Frontal cortex (tissue), 4 donors: ENCODE data around the gene ZDHHC17. TPM values are rescaled to one million over a fixed set of nuclear protein-coding genes. Genes with fewer than 3 reads are reported as not detected.

Source experiments
- DNase-seq, 2 donors: peaks; one replicate each; pipeline ENCODE4 v3.0.0; 2012; ENCODE audit warnings: low spot score in 2 of 2
- FAIRE-seq: peaks from 2 replicates; lab custom pipeline; 2012; peaks lifted over from hg19 to GRCh38; lab: Jason Lieb, UNC
- total RNA-seq: library from RNA; depleted of rRNA; stranded (reverse); fragments of >200 nt; gene quantifications from one replicate; pipeline ENCODE4 v1.2.3, GENCODE V29; 2014
- donor health status: control.
- donor health status: control.
- donor health status: control.

The ZDHHC17 gene
- total RNA-seq, 1 donor from 2014 or later, result 319 TPM

DNA sequence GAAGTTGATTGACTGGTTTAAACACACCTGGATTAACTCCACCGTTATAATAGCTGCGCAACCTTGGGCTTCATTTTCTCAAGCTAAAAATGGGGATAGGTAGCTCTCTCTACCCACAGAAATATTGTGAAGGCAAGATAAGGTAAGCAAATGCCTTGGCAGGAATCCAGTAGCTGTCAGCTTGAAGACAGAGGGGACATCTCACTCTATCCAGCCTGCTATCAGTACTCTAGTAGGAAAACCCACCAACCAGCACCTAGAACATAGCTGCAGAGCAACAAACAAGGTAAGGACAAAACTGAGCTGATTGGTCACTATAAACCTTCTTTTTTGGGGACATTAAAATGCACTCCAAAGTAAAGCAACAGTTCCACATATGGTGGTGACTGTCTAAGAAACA is 107.2 kb downstream of the ZDHHC17 start:
- no peak for FAIRE-seq
- no peak for DNase-seq

DNA sequence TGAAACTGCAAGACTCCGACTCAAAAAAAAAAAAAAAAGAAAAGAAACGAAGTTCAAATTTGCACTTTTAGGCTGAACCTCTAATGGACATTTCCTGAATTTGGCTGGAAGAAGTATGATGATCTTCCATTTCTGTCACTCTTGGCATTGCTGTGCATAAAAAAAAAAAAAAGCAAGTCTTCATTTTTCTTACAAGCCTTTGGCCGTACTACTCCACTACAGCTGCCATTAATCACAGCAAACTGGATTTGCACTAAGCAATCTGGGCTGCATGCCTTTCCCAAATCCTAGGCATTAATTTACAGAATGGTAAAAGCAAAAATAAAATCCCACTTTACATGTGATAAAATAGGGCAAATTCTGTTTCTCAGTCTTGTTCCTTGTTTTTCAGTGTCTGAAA is 107.8 kb downstream of the ZDHHC17 start:
- no peak for DNase-seq
- no peak for FAIRE-seq

DNA sequence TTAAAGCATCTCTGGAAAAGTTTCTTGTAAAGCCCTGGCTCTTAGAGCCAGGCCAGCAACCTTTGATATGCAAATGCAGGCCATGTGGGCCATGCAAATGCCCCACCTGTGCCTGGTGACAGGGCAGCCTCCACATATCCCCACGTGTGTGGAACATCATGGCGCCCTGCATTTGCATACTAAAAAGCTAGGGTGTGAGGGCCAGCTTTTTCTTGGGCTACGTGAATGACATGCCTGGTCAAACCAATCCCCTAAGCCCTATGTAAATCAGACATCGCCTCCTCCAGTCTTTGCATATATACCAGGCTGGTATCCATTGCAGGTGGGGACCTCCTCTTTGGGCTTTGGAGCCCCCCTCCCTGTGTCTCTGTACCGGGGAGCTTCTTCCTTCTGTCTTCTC is 108.5 kb downstream of the ZDHHC17 start:
- FAIRE-seq (no peak), DNase-seq (no peak)

DNA sequence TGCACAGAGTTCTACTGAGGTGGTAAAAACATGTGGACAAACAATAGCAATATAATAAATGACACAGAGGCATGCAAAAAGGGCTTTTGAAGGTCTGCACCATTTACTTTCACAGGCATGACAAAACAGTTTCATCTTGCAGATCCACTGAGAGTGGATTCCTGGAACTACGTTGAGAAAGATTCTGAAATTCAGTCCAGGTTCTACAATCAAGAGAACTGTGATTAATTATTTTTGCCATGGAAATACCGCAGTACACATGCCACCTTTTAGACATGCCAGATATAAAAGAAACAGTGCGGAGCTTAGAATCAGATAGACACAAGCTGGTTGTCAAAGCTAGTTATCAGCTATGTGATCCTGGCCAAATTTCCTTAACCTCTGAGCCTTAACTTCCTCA is 110.1 kb downstream of the ZDHHC17 start:
- FAIRE-seq (no peak), DNase-seq (no peak)

DNA sequence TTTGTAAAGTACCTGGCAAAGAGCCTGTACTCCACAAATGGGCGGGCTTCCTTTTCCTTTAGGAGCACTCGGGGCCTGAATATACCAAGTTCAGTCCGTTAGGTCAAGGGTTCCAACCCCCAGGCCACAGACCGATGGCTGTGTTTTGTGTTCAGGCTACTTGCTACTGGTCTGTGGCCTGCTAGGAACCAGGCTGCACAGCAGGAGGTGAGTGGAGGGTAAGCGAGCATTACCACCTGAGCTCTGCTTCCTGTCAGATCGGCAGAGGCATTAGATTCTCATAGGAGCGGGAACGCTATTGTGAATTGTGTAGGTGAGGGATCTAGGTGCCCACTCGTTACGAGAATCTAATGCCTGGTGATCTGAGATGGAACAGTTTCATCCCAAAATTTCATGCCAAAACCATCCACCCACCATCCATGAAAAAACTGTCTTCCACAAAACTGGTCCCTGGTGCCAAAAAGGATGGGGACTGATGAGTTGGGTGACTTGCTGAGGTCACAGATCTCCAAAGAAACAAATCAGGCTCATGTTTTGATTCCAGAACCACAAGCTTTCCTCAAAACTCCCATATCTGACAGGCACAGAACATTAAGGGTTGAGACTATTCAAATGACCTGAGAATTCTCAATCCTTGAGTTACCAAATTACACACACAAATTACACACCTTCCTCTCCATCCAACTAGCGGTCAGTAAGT is 110.7 kb downstream of the ZDHHC17 start:
- DNase-seq (no peak), FAIRE-seq (no peak)

DNA sequence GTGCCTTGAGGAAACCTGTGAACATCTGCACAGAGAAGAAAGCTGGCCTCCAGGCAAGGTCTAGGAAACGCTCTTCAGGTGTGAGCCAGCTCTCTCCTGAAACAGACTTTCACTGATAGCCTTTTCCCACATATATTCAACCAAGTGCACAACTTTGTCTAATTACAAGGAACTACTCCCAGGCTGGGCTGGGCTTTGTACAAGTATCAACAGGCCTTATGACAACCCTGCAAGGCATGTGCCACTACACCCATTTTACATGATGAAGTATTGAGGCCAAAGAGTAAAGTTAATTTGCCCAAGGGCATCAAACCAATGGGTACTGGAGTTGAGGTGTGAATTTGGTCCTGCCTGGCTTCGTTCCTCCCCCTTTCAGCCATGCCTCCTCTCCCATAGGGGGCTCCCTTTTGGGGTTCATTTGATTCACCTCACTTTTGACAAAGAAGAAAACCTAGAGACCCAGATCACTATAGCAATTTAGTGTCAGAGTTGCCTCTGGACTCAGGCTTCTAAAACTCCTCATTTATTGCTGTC is 112.8 kb downstream of the ZDHHC17 start:
- DNase-seq (no peak), FAIRE-seq (no peak)

DNA sequence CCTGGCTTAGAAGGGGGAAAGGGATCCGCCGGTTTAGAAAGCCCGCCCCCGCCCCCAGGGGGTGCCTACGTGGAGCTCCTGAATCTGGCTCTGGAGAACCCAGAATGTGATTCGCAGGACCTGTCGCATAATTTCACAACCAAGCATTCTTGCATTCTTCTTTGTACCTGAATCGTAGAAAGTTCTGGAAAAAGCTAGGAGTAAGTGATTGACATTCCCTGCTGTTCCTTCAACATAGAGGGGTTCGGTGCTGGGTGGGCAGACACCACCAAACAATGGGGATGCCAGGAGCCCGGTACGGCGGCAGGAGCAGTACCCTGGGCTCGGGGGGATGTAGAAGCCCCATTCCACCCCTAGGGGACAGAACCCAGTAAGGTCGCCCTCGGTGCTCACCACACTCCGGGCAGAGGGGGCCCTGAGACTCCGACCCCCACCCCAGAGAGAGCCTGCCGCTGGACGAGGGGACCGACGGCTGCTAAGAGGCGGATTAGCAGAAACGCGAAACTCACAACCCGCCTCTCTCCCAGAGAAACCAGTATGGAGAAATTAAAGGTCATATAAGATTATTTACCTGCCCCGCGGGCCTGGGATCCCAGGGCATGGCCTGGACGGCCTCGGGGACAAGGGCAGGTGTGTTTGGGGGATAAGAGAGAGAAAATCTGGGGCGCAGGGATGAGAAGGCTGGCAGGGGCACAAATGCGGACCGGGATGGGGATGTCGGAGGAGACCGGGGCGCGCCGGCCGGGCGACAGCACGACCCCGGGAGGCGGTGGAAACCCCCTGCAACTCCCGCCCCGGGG is 114.4 kb downstream of the ZDHHC17 start:
- no peak for FAIRE-seq
- peak in 1 of 2 donors; percentile 24 for DNase-seq

DNA sequence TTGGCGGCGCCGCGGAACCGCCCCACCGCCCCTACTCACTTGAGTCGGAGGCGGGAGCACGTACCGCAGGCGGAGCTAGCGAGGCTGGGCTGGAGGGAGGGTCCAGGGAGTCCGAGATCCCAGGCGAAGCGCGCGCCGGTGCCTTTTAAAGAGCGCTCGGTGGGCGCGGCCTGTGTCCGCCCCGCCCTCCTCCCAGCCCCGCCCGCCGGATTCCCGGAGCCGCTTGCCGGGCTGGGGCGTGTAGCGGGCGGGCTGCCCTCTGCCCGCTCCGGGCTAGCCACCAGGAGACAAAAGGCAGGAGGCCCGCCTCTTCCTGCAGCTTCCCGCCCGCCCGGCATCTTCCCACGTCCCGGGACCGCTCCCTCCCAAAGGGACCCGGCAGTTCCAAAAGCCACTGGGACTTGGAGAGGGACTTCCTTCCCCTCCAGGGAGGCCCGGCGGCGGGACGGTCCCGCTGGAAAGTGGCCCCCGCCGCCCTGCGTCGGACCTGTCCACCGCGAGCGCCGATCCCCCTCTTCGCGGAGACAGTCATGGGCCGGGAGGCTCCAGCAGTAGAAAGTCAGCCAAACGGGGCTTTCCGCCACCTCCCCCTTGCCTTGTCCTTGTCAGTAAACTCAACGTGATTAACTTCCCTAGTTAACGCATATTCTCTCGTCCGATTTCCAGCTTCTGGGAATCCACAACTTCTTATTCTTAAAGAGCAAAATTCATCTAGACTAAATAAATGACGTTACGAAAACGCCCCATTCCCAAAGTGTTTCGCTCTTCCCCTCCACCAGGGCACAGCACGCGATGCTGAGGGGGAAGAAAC is 115.2 kb downstream of the ZDHHC17 start, which contains the start of gene CSRP2:
CSRP2 (minus strand) TSS at position 121 of the 811 bp plus-strand sequence. CDS start 12,759 bp downstream, outside the sequence.
- FAIRE-seq, result no peak
- peak; percentile 87 to 93 for DNase-seq

DNA sequence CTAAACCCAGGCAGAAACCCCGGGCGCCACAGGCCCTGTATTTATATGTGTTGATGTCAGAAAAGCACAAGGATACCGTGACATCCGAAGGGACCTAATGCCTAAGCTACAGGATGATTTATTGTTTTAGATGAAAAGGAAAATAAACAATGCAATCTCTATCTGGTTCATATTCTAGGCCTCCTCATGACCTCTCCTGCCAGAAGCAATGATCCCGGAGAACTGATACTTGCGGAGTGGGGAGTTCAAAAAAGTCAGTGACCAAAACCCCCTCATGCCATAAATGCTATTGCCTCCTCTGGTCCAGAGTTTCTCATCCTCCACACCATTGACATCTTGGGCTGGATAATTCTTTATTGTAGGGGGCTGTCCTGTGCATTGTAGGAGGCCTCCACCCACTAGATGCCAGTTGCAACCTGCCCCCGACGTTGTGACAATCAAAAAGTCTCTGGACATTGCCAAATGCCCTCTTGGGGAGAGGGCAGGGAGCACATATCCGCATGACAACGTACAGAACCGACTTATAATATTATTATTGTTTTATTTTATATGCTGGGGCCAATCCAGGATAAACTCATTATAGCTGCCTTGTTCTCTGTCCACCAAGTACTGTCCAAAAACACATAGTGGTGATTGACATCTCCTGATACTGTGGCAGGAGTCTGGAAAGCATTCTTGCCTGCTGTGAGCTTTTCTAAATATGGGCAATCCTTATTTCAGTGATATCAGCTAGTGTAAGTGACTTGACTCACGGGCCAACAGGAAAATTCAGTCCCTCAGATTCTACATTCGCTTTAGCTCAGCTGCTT is 116.0 kb downstream of the ZDHHC17 start:
- DNase-seq, result no peak
- no peak for FAIRE-seq

DNA sequence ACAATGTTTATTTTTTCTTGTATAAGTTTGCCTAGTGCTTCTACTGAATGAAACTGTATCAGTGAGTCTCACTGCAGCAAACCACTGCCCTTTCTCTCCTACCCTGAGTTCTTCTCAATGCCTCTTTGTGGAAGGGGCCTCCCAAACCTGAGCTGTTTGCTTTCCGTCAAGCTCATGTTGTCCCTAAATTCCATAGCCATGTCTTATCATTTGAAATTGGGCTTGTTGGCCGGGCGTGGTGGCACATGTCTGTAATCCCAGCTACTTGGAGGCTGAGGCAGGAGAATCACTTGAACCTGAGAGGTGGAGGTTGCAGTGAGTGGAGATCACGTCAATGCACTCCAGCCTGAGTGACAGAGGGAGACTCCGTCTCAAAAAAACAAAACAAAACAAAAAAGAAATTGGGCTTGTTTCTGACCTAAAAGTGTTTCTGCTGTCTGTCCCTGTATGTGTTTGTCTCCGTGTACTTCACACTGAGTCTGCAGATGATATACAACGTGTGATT is 116.7 kb downstream of the ZDHHC17 start:
- no peak for FAIRE-seq
- DNase-seq, result no peak

DNA sequence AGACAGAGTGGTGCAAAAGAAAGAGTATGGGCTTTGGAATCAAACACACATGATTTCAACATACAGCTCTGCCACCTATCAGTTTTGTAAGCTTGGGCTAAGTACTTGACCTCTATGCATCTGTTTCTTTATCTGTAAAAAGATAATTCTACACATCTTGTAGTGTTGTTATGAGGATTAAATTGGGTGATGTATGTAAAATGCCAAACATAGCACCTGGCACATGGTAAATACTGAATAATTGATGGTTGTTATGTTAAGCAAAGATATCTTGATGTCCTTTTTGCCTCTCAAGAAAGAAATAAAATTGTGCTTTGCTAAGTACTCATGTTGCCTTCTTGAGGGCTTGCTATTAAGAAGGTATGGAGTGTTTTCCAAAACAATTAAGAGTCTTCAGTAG is 117.2 kb downstream of the ZDHHC17 start:
- FAIRE-seq (no peak), DNase-seq (no peak)

DNA sequence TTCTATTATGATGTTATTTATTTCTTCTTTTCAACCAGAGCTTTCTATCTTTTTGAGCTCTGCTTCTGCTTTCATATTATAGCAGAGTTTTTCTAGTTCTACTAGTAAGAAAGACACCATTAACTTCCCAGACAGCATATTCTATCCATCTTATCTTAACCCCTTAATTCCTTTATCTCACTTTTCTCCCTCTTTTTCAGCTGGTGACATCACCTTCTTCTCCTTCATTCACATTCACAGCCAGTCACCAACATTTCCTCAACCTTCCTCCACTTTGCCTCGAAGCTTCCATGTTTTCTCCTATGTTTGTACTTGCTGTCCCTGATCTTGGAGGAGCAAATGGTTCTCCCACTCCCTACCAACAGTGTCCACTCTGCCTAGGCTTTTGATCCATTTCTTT is 118.5 kb downstream of the ZDHHC17 start:
- DNase-seq, result no peak
- FAIRE-seq, result no peak

DNA sequence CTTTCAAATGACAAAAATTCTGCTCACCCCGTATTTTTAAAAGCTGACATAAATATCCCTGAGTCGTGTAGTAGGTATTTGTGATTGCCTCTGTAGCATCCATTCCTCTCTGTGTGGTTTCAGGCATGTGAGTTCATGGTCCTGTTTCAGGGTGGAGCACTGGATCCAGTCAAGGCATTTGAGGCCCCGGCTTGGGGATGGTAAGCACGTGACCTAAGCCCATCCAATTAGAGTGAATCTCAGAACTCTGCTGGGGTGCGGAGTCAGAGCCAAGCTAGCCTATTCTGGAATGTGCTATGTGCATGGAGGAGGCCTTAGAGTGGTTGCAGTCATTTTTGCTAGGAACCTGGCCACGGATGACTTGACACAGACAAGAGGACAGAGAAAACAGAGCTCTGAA is 119.2 kb downstream of the ZDHHC17 start:
- no peak for FAIRE-seq
- DNase-seq, result no peak

DNA sequence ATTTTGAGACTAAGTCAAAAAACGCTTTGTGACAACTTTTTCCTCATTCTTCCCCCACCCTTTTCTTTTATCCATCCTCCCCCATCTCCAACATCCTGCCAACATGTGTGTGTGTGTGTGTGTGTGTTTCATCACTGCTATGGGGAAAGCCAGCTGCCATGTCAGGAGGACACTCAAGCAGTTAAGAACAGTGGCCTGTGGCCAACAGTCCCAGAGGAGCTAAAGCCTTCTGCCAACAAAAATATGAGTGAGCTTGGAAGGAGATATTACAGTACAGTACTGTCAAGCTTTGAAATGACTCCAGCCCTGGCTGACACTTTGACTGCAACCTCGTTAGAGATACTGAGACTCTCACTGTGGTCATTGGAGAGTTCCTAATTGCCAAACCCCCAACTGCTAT is 119.9 kb downstream of the ZDHHC17 start:
- FAIRE-seq (no peak), DNase-seq (no peak)

DNA sequence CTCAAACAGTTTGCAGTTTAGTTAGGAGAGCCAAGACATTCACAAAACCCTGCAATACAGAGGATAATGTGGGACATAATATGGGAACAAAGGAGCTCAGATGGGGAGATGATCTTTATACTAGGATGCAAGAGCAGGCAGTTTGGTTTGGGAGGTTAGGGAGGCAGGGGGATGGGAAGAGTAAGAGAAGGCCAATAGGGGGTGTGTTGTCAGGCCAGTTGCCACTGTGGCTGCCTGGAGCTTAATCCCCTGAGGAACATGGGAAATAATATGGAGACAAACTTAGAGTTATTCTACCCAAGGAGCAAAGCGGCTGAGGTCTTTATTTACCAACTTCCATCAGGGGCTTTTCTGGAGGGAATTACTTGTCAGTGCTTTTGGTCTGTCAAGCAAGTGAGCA is 124.9 kb downstream of the ZDHHC17 start:
- DNase-seq, result no peak
- no peak for FAIRE-seq

DNA sequence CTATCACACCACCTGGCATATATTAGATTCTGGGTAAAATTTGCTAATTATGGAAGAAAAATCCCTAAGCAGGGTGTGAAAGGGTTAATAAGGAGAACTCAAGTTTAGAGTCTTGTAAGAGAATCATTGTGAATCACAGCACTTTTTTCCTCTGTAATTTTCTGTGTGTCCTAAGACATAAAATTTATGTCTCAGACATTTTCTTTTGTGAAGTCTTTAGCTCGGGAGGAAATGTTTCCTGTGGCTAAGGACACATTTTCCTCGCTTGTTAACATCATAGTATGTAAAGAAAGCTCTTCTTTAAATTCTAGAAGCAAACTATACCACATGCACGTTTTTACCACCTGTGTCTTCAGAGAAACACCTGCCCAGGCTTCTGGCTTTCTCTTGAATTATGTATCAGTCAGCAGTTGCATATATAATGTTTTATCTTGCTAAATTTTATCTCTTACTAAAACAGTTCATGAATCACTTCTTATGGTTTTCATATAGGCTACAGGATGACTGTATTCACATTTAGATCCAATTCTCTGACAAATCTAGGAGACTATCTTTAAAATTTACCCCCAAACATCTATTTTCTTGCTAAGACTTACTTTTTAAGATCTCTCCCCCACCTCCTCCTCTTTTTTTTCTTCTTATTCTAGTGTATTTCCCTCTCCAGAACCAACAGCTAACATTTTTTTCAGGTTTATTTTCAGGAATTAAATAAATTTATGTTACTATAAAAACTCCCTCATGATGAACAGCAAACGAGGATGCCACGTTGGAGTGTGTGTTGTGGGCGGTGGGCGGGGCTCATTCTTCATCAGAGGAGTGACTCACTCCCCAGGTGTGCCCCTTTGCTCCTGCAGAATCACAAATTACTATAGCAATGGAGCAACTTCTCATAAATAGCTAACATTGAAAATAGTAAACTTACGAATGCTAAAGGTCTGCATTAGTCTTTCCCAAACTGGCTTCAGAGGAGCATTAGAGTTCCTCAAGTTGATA is 126.5 kb downstream of the ZDHHC17 start:
- FAIRE-seq (no peak), DNase-seq (no peak)

DNA sequence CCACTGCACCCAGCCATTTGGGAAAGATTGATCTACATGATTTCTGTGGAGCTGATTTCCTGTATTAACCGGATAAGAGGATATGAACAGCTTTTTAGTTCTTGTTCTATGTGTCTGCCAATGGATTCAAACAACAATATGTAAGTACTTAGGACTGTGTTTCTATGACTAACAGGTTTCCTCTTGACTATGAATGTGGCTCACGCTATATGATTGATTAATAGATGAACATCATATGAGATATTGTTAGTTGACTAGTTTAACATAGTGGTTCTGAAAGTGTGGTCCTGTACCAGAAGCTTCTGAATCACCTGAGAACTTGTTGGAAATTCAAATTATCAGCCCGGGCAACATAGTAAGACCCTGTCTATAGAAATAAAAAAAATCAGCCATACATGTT is 127.7 kb downstream of the ZDHHC17 start:
- DNase-seq (no peak), FAIRE-seq (no peak)

DNA sequence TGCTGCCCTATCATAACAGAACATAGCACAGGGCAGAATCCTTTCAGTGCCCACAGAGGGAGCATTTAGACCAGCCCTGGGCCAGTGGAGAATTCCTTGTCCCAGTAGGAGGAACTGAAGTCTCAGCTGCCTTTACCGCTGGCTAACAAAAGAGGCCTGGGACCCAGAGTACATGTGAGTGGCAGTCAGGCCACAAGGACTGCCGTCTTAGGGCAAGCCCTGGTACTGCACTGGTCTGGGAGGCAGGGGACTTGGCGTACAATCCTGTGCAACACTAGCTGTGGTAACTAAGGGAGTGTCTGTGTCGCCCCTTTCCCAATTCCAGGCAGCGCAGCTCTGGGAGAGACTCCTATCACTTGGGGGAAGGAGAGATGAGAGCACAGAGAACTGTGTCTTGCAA is 131.9 kb downstream of the ZDHHC17 start:
- FAIRE-seq, result no peak

More for the DNA sequence above, 131.9 kb downstream of the ZDHHC17 start:
- no peak for DNase-seq
